ENCODE results near the gene STPG3. TPM values are rescaled to one million over a fixed set of nuclear protein-coding genes. Genes with fewer than 3 reads are reported as not detected.

Gene STPG3
- polyA plus RNA-seq, 1 of the 3 experiments (the other 2 are of a cell fraction): not detected

DNA sequence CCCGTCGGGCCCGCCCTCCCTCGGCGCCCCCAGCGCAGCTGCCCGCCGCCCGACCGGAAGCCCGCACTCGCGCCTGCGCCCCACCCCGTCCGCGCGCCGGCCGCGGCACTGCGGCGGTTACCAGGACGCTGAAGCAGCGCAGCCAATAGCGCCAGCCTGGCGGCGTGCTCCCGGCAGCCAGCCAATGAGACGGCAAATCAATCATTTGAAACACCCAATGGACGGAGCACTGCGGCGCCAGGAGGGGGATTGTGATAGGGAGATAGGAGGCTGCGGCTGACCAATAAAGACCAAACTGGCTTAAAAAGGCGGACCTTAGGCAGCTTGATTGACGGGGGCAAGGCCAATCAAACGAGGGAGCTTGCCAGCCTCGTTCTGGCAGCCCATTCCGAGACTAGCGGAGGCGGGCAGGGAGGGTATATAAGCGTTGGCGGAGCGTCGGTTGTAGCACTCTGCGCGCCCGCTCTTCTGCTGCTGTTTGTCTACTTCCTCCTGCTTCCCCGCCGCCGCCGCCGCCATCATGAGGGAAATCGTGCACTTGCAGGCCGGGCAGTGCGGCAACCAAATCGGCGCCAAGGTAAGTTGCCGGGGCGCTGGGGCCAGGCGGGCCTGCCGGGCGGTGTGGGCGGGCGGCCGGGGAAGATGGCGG lies 10.1 kb upstream of the STPG3 start, which contains the start of gene TUBB4B (continued):
- TF ChIP-seq, protein P1, sequence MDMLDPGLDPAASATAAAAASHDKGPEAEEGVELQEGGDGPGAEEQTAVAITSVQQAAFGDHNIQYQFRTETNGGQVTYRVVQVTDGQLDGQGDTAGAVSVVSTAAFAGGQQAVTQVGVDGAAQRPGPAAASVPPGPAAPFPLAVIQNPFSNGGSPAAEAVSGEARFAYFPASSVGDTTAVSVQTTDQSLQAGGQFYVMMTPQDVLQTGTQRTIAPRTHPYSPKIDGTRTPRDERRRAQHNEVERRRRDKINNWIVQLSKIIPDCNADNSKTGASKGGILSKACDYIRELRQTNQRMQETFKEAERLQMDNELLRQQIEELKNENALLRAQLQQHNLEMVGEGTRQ (IDR thresholded peaks at IDR 0.05; ENCODE audit: borderline replicate concordance, low read depth, low read length): no peak
- no peak for TF ChIP-seq SMC3 (IDR thresholded peaks at IDR 0.05; ENCODE audit: low read depth, low read length)
- TF ChIP-seq CTCF (IDR thresholded peaks at IDR 0.05): no peak
- TF ChIP-seq CHD2 (IDR thresholded peaks at IDR 0.05; ENCODE audit: low read length, partially characterized antibody): peak; percentile 96
- no peak for TF ChIP-seq FOSL2 (IDR thresholded peaks at IDR 0.05; ENCODE audit: borderline replicate concordance, low read depth)
- TF ChIP-seq NFIC (IDR thresholded peaks at IDR 0.05; ENCODE audit: borderline replicate concordance): no peak
- TF ChIP-seq NRF1 (IDR thresholded peaks at IDR 0.05; ENCODE audit: low read depth, low read length): peak; percentile 85
- no peak for TF ChIP-seq RAD21 (IDR thresholded peaks at IDR 0.05; ENCODE audit: low read length)

GRCh38 chr9:137241490-137242268 lies 9.4 kb upstream of the STPG3 start:
- TF ChIP-seq RFX5 (IDR thresholded peaks at IDR 0.05; ENCODE audit: low read length): no peak
- TF ChIP-seq TAF1 (IDR thresholded peaks at IDR 0.05; ENCODE audit: borderline replicate concordance, low read depth, low read length): no peak
- no peak for TF ChIP-seq RAD21 (IDR thresholded peaks at IDR 0.05; ENCODE audit: low read length)
- no peak for TF ChIP-seq FOSL2 (IDR thresholded peaks at IDR 0.05; ENCODE audit: borderline replicate concordance, low read depth)
- TF ChIP-seq YY1 (IDR thresholded peaks at IDR 0.05; ENCODE audit: low read depth): no peak
- no peak for TF ChIP-seq RCOR1 (IDR thresholded peaks at IDR 0.05; ENCODE audit: low read length)
- TF ChIP-seq TCF12 (IDR thresholded peaks at IDR 0.05): no peak
- no peak for TF ChIP-seq JUND (IDR thresholded peaks at IDR 0.05)
- TF ChIP-seq MXI1 (IDR thresholded peaks at IDR 0.05; ENCODE audit: low read depth, low read length): no peak
- TF ChIP-seq CTCF (IDR thresholded peaks at IDR 0.05): no peak
- no peak for TF ChIP-seq ELF1 (IDR thresholded peaks at IDR 0.05)
- TF ChIP-seq MAX (IDR thresholded peaks at IDR 0.05; ENCODE audit: low read depth): no peak
- no peak for TF ChIP-seq CHD2 (IDR thresholded peaks at IDR 0.05; ENCODE audit: low read length, partially characterized antibody)
- Histone ChIP-seq H3F3A (replicated peaks; ENCODE audit: insufficient read depth) (peaks cover 16% of the 10 kb centered on the region), H3K27ac (ENCODE audit: low read depth in 2 of 2, low read length in 1 of 2) (peak overlapping the region; percentile 59 to 91; a peak in 3 of 4 replicates), H3K4me3 (ENCODE audit: low read depth in 2 of 2, low read length in 1 of 2) (peak overlapping the region; percentile 84 to 87), H3K27me3 (ENCODE audit: insufficient read depth) (no peaks in the 10 kb centered on the region), H3K4me2 (peak overlapping the region; percentile 98), H3K9ac (peak overlapping the region; percentile 88), H4K20me1 (ENCODE audit: insufficient read depth) (peaks cover 29% of the 10 kb centered on the region), H3K4me1 (ENCODE audit: control insufficient read depth in 1 of 2, insufficient read depth in 2 of 2, low read depth in 1 of 2, low read length in 1 of 2) (peaks cover 17 to 32% of the 10 kb centered on the region in 2 experiments; a peak in 2 of 4 replicates), H2AFZ (ENCODE audit: low read depth) (no peak overlapping the region), H3K79me2 (ENCODE audit: insufficient read depth) (peaks cover 55% of the 10 kb centered on the region), H3K36me3 (replicated peaks in 1 of 2; ENCODE audit: control insufficient read depth in 1 of 2, insufficient read depth in 2 of 2, low read length in 1 of 2) (peaks cover 13 to 20% of the 10 kb centered on the region in 2 experiments), H3K9me3 (no peaks in the 10 kb centered on the region), H3K9me2 (no peaks in the 10 kb centered on the region)
- CTCF ChIA-PET: interaction anchor here (1.1 to 2.0 kb wide), 5 partner anchors 12 to 212 kb away, joined by 3 to 10 read pairs (median 4); partner anchors contain the start of genes ANAPC2, EXD3, NELFB and NOXA1
- POLR2A ChIA-PET: interaction anchor here (0.6 to 6.4 kb wide), 14 partner anchors 9 to 291 kb away, joined by 3 to 83 read pairs (median 8); partner anchors contain the start of genes ANAPC2, CYSRT1, DPP7 and GRIN1
- DNase-seq: peak; percentile 75
- 0% methylated on average over 10 of the region's 83 CpGs for WGBS (ENCODE audit: low lambda C conversion rate)

All from SK-N-SH (cell line).